Measurements from ENCODE around the gene BAZ2B.

Gene BAZ2B

DNA sequence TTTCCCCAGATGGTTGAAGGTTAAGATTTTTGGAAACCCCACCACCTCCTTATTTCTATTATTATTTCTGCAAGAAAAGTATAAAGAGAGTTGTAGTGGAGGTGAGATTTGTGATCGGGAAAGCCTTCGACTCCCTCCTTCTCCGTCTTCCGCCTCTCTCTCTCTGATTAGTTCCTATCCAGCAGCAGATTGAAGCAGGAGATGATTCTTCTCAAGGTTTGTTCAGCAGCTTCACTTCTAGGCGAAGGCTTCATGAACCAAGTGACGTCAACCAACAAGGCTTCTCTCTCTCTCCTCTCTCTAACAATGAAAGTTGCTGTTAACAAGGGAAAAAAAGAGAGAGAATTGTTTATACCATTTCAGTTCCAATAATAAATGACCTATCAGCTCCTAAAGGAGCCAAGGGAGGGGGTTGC, at the start of gene BAZ2B:
Gene BAZ2B, minus strand, starts transcription at position 263 of the 416 bp plus-strand sequence. CDS start 137,829 bp downstream, outside the sequence.
- peak; percentile 62 for DNase-seq (ENCODE audit: low spot score)
- in situ Hi-C loops (cut with MboI; ENCODE audit: low pct_unique_long_range_greater_than_20kb, low sequenced_read_pairs, unreplicated experiment), result no loop called here
- TF ChIP-seq, protein P1, sequence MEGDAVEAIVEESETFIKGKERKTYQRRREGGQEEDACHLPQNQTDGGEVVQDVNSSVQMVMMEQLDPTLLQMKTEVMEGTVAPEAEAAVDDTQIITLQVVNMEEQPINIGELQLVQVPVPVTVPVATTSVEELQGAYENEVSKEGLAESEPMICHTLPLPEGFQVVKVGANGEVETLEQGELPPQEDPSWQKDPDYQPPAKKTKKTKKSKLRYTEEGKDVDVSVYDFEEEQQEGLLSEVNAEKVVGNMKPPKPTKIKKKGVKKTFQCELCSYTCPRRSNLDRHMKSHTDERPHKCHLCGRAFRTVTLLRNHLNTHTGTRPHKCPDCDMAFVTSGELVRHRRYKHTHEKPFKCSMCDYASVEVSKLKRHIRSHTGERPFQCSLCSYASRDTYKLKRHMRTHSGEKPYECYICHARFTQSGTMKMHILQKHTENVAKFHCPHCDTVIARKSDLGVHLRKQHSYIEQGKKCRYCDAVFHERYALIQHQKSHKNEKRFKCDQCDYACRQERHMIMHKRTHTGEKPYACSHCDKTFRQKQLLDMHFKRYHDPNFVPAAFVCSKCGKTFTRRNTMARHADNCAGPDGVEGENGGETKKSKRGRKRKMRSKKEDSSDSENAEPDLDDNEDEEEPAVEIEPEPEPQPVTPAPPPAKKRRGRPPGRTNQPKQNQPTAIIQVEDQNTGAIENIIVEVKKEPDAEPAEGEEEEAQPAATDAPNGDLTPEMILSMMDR (IDR thresholded peaks at IDR 0.05; ENCODE audit: extremely low read depth, insufficient read depth, missing control alignments), result no peak

DNA sequence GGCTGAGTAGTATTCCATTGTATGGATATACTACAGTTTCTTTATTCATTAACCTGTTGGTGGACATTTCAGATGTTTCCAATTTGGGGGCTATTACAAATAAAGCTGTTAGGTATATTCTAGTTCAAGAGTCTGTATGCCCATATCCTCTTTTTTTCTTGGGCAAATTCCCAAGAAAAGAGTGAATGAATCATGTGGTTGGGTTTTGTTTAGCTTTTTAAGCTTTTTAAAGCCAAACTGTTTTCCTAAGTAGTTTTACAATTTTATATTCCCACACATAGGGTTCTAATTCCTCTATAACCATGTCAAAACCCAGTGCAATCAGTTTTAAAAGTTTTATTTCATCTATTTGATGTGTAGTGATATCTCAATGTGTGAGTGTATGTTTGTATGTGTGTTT, 44.9 kb upstream of the BAZ2B start:
- in situ Hi-C loops (cut with MboI; ENCODE audit: low pct_unique_long_range_greater_than_20kb, low sequenced_read_pairs, unreplicated experiment), result no loop called here
- TF ChIP-seq, protein P1 (IDR thresholded peaks at IDR 0.05; ENCODE audit: extremely low read depth, insufficient read depth, missing control alignments), result no peak

DNA sequence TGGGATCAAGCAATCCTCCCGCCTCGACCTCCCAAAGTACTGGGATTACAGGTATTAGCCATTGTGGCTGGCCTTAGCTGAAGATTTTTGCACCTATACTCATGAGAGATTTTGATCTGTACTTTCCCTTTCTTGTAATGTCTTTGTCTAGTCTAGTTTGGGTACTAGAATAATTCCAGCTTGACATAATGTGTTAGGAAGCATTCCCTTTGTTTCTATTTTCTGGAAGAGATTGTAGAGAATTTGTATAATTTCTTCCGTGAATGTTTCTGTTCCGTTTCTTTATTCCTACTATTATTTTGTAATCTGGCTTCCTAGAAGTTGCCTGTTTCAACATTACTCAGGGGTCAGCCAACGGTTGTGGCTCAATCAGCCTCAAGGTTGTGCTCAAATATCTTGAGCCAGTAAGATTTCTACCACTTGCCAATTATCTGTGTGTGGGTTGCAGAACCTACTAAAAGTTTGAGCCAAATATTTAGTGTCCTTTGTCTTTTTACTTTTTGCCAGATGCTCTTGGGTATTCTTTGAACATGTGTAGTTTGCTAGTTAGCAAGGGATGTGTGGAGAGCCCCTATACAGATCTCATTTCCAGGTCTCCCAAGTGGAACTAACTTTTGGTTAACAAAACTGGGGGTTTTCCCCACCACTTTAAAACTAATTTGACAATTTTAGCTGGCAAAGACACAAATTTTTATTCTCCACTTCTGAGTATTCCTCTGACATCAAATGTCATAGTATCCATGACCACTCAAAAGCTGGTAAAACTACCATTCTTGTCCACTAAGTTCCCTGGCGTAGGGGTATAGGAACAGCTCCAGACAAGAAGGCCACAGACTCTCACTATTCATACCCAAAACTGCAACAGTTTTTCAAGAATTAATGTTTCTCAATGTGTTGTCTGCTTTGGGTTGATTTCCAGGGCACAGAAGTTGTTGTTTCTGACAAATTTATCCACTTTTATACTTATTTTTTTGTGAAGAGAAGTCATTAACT, 42.8 kb upstream of the BAZ2B start:
- in situ Hi-C loops (cut with MboI; ENCODE audit: low pct_unique_long_range_greater_than_20kb, low sequenced_read_pairs, unreplicated experiment), result no loop called here
- DNase-seq (ENCODE audit: low spot score), result no peak
- TF ChIP-seq, protein P1 (IDR thresholded peaks at IDR 0.05; ENCODE audit: extremely low read depth, insufficient read depth, missing control alignments), result no peak

More for the DNA sequence above, 44.9 kb upstream of the BAZ2B start:
- no peak for DNase-seq (ENCODE audit: low spot score)

GRCh38 chr2:159653962-159654361, 37.6 kb upstream of the BAZ2B start:
- TF ChIP-seq, protein P1 (IDR thresholded peaks at IDR 0.05; ENCODE audit: extremely low read depth, insufficient read depth, missing control alignments), result no peak
- DNase-seq (ENCODE audit: low spot score), result no peak
- in situ Hi-C loops (cut with MboI; ENCODE audit: low pct_unique_long_range_greater_than_20kb, low sequenced_read_pairs, unreplicated experiment), result no loop called here

GRCh38 chr2:159651884-159652283, 35.5 kb upstream of the BAZ2B start:
- in situ Hi-C loops (cut with MboI; ENCODE audit: low pct_unique_long_range_greater_than_20kb, low sequenced_read_pairs, unreplicated experiment), result no loop called here
- TF ChIP-seq, protein P1 (IDR thresholded peaks at IDR 0.05; ENCODE audit: extremely low read depth, insufficient read depth, missing control alignments), result no peak
- no peak for DNase-seq (ENCODE audit: low spot score)

DNA sequence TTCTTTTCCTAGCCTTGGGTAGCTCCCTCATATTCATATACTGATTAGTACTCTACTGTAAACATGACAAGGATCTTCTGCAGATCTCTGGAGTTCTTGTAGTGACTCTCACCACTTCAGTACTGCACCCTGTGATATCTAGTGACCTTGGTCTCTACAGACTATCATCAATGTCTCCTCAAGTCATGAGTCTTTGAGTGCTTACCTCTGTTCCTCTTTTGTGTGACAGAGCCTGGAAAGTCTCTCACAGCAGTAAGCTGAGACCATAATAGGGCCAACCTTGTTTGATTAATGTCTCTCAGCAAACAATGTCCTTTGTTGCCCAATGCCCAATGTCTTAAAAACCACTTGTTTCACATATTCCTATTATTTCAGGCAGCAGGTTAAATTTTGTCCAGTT, 34.2 kb upstream of the BAZ2B start:
- TF ChIP-seq, protein P1 (IDR thresholded peaks at IDR 0.05; ENCODE audit: extremely low read depth, insufficient read depth, missing control alignments), result no peak
- in situ Hi-C loops (cut with MboI; ENCODE audit: low pct_unique_long_range_greater_than_20kb, low sequenced_read_pairs, unreplicated experiment), result no loop called here
- no peak for DNase-seq (ENCODE audit: low spot score)
